Breast epithelium (tissue), 4 donors: ENCODE data around the gene TEKTIP1. TPM values are rescaled to one million over a fixed set of nuclear protein-coding genes. Genes with fewer than 3 reads are reported as not detected.

Experiments used
- DNase-seq, 2 donors: peaks; one replicate each; pipeline ENCODE4 v3.0.0-alpha.2; 2019; ENCODE audit warnings: low spot score in 2 of 2
- H3K27ac ChIP-seq, 2 donors: fragments of 200-600 bp; sonication (generic) in 1 of 2; one replicate each; pipeline ENCODE4 v1.5.1; 2016 to 2019; ENCODE audit warnings: mild to moderate bottlenecking in 1 of 2
- H3K27me3 ChIP-seq, 2 donors: fragments of 200-600 bp; sonication (generic) in 1 of 2; one replicate each; pipeline versions ENCODE4 v1.5.1 to v1.6.0; 2017 to 2019; ENCODE audit warnings: control low read depth in 1 of 2, mild to moderate bottlenecking in 1 of 2
- H3K36me3 ChIP-seq: fragments of 200-600 bp; one replicate; pipeline ENCODE4 v1.5.1; 2019
- H3K4me1 ChIP-seq, 2 donors: fragments of 200-600 bp; sonication (generic); one replicate each; pipeline ENCODE4 v1.5.1; 2016 to 2019; ENCODE audit warnings: control low read depth in 1 of 2
- H3K4me3 ChIP-seq, 3 donors: fragments of 200-600 bp; sonication (generic); 1 replicate in 2 of 3; 2 replicates in 1 of 3; pipeline ENCODE4 v1.5.1; 2016 to 2019; ENCODE audit warnings: mild to moderate bottlenecking in 3 of 3, moderate library complexity in 2 of 3
- H3K9me3 ChIP-seq, 2 donors: fragments of 200-600 bp; sonication (generic) in 1 of 2; one replicate each; pipeline ENCODE4 v1.5.1; 2016 to 2019; ENCODE audit warnings: control low read depth in 1 of 2
- CTCF ChIP-seq, 3 donors: fragments of 450-650 bp; IDR thresholded peaks; one replicate each; pipeline ENCODE4 v1.5.1; 2016 to 2017; ENCODE audit warnings: antibody characterized with exemption in 3 of 3, mild to moderate bottlenecking in 3 of 3, moderate library complexity in 3 of 3
- POLR2A ChIP-seq: fragments of 450-650 bp; IDR thresholded peaks from one replicate; pipeline ENCODE4 v1.6.1; 2016; ENCODE audit warnings: antibody characterized with exemption, mild to moderate bottlenecking, moderate library complexity
- POLR2AphosphoS5 ChIP-seq, 3 donors: sonication (generic); formaldehyde crosslinking; IDR thresholded peaks; one replicate each; pipeline ENCODE4 v1.6.1; 2017; ENCODE audit warnings: antibody characterized with exemption in 3 of 3
- intact Hi-C: fragments of 100-400 bp; cut with DNase I; formaldehyde crosslinking; loops from one replicate; pipeline ENCODE4 v1.15.1; 2023; ENCODE audit warnings: low total_unique reads
- total RNA-seq, 3 donors: library from RNA; depleted of rRNA; stranded (reverse); fragments of >200 nt; gene quantifications; one replicate each; pipeline ENCODE4 v1.1.0, GENCODE V29; 2016

Gene TEKTIP1
- total RNA-seq, 3 donors from 2014 or later = 2.0 TPM; not detected in 2

- peaks cover 0 to 14% of the 10 kb centered on the region in 2 donors for H3K4me1 ChIP-seq
Observed at GRCh38 chr19:3555653-3556422, 16.9 kb downstream of the TEKTIP1 start.

GRCh38 chr19:3556423-3556977 lies 17.5 kb downstream of the TEKTIP1 start:
- H3K36me3 ChIP-seq = no peaks in the 10 kb centered on the region
- H3K27me3 ChIP-seq = no peaks in the 10 kb centered on the region
- H3K4me1 ChIP-seq = peaks cover 0 to 14% of the 10 kb centered on the region in 2 donors
- no peak for TF ChIP-seq POLR2AphosphoS5 (IDR thresholded peaks at IDR 0.05)
- H3K4me3 ChIP-seq = peak overlapping the region; percentile 90 to 99 (median 93)
- intact Hi-C loops = no loop called here
- peak overlapping the region; percentile 29 to 84 for H3K27ac ChIP-seq
- no peaks in the 10 kb centered on the region for H3K9me3 ChIP-seq
- DNase-seq = no peak

More at GRCh38 chr19:3555653-3556422, 16.9 kb downstream of the TEKTIP1 start:
- intact Hi-C loops = no loop called here
- Histone ChIP-seq H3K4me3 (peak overlapping the region; percentile 90 to 99 (median 93)), H3K9me3 (no peaks in the 10 kb centered on the region), H3K36me3 (no peaks in the 10 kb centered on the region), H3K27ac (peak overlapping the region; percentile 29 to 44), H3K27me3 (no peaks in the 10 kb centered on the region)
- DNase-seq = no peak
- TF ChIP-seq CTCF (IDR thresholded peaks at IDR 0.05) (no peak), POLR2A (no peak), POLR2AphosphoS5 (IDR thresholded peaks at IDR 0.05) (no peak)

GRCh38 chr19:3556978-3557460 lies 18.0 kb downstream of the TEKTIP1 start:
- peak overlapping the region; percentile 63 to 84 for H3K27ac ChIP-seq
- intact Hi-C loops = no loop called here

DNA sequence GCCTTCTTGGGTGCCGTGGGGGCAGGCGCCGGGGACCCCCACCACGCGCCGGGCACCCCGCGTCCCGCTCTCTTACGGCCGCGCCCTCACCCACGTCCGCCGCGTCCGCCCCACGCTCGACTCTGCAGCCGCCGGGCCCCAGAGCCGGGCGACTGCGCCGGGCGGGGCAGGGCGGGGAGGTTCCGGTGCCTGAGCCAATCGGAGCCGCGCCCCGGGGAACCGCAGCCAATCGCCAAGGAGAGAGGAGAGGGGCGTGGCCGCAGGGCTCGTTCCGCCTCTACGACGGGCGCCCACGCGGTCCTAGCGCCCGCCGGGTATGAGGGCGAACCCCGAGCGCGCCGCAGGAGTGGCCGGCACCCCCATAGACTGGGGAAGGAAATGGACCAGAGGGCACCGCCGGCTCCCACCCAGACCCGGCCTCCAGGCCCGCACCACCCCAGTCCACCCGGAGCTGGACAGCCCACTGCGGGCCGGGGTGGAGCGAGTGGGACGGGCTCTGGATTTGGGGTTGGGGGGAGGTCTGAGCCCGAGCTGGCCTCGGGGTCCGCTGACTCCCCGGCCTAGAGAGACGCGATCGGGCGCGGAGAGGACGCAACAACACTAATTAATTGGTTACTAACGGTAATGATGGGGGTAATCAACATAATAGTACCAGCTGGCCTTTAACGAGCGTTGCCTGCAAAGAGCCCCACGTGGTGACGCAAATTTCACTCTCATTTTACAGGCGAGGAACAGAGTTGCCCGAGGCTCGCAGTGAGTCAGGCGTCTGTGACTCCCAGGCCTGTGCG lies 18.7 kb downstream of the TEKTIP1 start, which contains the start of gene MFSD12:
TSS of gene MFSD12 (minus strand) at position 126 of the 788 bp plus-strand sequence. CDS start 183 bp downstream, outside the sequence.
- H3K4me3 ChIP-seq = peak within 1 kb of the TSS; percentile 90 to 99 (median 93)
- peaks cover 0 to 14% of the 10 kb centered on the region in 2 donors for H3K4me1 ChIP-seq
- no peaks in the 10 kb centered on the region for H3K9me3 ChIP-seq
- H3K27me3 ChIP-seq = no peaks in the 10 kb centered on the region
- no peaks in the 10 kb centered on the region for H3K36me3 ChIP-seq
- peak within 1 kb of the TSS; percentile 63 to 84 for H3K27ac ChIP-seq
- DNase-seq = peak; percentile 93 to 97
- TF ChIP-seq POLR2AphosphoS5 (IDR thresholded peaks at IDR 0.05) (peak in 2 of 3 donors; percentile 35 to 47), CTCF (IDR thresholded peaks at IDR 0.05) (no peak), POLR2A (no peak)
- intact Hi-C loops = no loop called here

More at GRCh38 chr19:3556978-3557460, 18.0 kb downstream of the TEKTIP1 start:
- no peaks in the 10 kb centered on the region for H3K9me3 ChIP-seq
- H3K36me3 ChIP-seq = no peaks in the 10 kb centered on the region
- peaks cover 0 to 14% of the 10 kb centered on the region in 2 donors for H3K4me1 ChIP-seq
- no peak for TF ChIP-seq POLR2A
- TF ChIP-seq CTCF (IDR thresholded peaks at IDR 0.05) = peak in 1 of 3 donors; percentile 28
- no peaks in the 10 kb centered on the region for H3K27me3 ChIP-seq
- H3K4me3 ChIP-seq = peak overlapping the region; percentile 90 to 99 (median 93)
- DNase-seq = no peak

DNA sequence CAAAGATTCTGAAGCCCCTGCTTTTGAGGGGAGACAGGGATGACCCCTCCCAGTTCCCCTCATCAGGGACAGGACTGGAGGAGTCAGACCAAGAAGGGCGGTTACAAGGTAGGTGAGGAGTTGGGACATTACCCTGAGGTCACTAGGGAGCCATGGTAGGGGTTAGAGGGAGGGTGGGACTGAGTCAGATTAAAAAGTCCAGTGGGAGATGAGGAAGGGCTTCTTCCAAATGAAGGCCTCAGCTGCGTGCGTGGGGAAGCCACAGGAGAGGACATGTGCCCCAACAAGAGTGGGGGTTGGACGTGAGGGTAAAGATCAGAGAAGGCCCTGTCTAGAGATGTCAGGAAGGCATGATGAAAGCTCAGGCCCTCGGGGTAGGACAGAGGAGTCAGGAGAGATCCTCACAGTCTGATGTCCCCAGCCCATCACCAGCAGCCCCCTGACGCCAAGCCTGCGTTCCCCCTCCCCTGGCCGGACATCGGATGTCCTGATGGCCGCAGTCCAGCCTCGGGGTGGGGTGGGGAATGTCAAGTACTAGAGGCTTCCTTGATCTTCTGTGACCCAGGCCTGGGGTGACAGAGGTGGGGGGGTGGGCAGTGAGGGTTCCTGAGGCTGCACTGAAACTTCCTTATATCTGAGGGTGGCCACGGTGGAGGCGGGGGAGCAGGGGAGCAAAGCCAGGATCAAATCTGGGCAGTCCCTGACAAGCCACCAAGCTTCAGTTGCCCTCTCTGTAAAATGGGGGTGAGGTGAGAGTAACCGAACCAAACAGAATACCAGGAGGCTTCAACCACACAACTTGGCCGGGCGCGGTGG lies 24.9 kb downstream of the TEKTIP1 start:
- no peak for DNase-seq
- Histone ChIP-seq H3K36me3 (no peaks in the 10 kb centered on the region), H3K4me1 (no peaks in the 10 kb centered on the region), H3K4me3 (no peak overlapping the region), H3K27me3 (no peaks in the 10 kb centered on the region), H3K9me3 (no peaks in the 10 kb centered on the region), H3K27ac (no peak overlapping the region)
- intact Hi-C loops = no loop called here
- TF ChIP-seq POLR2AphosphoS5 (IDR thresholded peaks at IDR 0.05) = no peak
- TF ChIP-seq CTCF (IDR thresholded peaks at IDR 0.05) = no peak
- TF ChIP-seq POLR2A = no peak
